Coronary artery (tissue), 2 donors: ENCODE results near the gene CREB5.

ENCODE experiments used
- DNase-seq: peaks from one replicate; pipeline ENCODE4 v3.0.0-alpha.2; 2017; ENCODE audit warnings: low spot score
- H3K27ac ChIP-seq, 2 donors: fragments of 200-600 bp; sonication (generic); one replicate each; pipeline ENCODE4 v1.5.1; 2016 to 2019
- H3K4me3 ChIP-seq: fragments of 200-600 bp; sonication (generic); 2 replicates; pipeline ENCODE4 v1.5.1; 2016; ENCODE audit warnings: mild to moderate bottlenecking, moderate library complexity
- CTCF ChIP-seq: fragments of 200-600 bp; sonication (generic); IDR thresholded peaks from one replicate; pipeline ENCODE4 v1.5.1; 2019; ENCODE audit warnings: antibody characterized with exemption

Gene CREB5

GRCh38 chr7:28483112-28483511, 70.8 kb downstream of the CREB5 start:
- TF ChIP-seq CTCF = no peak
- no peak for DNase-seq
- Histone ChIP-seq H3K27ac (no peak overlapping the region), H3K4me3 (no peak overlapping the region)

- no peak for DNase-seq
- TF ChIP-seq CTCF = no peak
- Histone ChIP-seq H3K4me3 (no peak overlapping the region), H3K27ac (no peak overlapping the region)
Observed at GRCh38 chr7:28483908-28484605, 71.7 kb downstream of the CREB5 start.

- Histone ChIP-seq H3K27ac (no peak overlapping the region), H3K4me3 (no peak overlapping the region)
- no peak for DNase-seq
- TF ChIP-seq CTCF = no peak
Observed at GRCh38 chr7:28484606-28484935, 72.3 kb downstream of the CREB5 start.

GRCh38 chr7:28487487-28487886, 75.2 kb downstream of the CREB5 start:
- no peak for DNase-seq
- Histone ChIP-seq H3K27ac (no peak overlapping the region), H3K4me3 (no peak overlapping the region)
- TF ChIP-seq CTCF = no peak

- no peak for TF ChIP-seq CTCF
- no peak for DNase-seq
- Histone ChIP-seq H3K27ac (no peak overlapping the region), H3K4me3 (no peak overlapping the region)
Observed at GRCh38 chr7:28488061-28488791, 75.9 kb downstream of the CREB5 start.

- no peak for TF ChIP-seq CTCF
- Histone ChIP-seq H3K4me3 (no peak overlapping the region), H3K27ac (no peak overlapping the region)
- no peak for DNase-seq
Observed at GRCh38 chr7:28490831-28491230, 78.5 kb downstream of the CREB5 start.

GRCh38 chr7:28493477-28493876, 81.2 kb downstream of the CREB5 start:
- Histone ChIP-seq H3K4me3 (no peak overlapping the region), H3K27ac (no peak overlapping the region)
- no peak for DNase-seq
- TF ChIP-seq CTCF = no peak
